AML-193 (cell line): Measurements from ENCODE around the gene PTPRE.

Source experiments
- DNase-seq, 2 experiments: peaks; one replicate each; lab custom pipeline; 2025; lab: John Stamatoyannopoulos, UW

The PTPRE gene

DNA sequence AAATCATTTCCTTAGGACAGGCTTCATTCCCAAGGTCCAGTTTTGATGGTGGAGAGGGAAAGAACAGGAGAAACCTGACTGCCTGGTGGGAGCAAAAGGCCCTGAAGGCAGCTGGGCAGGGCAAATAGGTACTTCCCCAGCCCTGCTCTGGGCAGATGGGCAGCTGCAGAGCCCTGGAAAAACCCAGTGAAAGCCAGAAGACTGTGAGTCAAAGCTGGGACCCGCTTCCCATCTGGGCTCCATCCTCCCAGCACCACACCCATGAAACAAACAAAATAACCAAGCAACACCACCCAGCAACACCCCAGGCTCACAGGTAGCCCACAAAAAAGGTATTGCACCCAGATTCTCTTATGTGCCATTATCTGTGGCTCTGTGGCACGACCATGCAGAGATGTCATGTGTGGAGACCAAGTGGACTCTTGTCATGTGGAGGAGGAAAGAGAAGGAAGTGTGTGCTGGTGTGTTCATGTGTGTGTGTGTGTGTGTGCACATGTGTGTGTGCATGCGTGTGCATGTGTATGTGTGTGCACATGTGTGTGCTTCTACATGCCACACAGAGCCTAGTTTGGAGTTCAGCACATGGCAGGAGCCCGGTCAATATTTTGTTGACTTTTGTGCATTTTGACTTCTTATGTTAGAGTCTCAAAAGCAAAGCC, 24.0 kb upstream of the PTPRE start:
- no peak for DNase-seq

- DNase-seq = no peak
Observed at GRCh38 chr10:127883516-127883915, 23.4 kb upstream of the PTPRE start.

- DNase-seq = no peak
Observed at GRCh38 chr10:127884501-127884900, 22.4 kb upstream of the PTPRE start.

DNA sequence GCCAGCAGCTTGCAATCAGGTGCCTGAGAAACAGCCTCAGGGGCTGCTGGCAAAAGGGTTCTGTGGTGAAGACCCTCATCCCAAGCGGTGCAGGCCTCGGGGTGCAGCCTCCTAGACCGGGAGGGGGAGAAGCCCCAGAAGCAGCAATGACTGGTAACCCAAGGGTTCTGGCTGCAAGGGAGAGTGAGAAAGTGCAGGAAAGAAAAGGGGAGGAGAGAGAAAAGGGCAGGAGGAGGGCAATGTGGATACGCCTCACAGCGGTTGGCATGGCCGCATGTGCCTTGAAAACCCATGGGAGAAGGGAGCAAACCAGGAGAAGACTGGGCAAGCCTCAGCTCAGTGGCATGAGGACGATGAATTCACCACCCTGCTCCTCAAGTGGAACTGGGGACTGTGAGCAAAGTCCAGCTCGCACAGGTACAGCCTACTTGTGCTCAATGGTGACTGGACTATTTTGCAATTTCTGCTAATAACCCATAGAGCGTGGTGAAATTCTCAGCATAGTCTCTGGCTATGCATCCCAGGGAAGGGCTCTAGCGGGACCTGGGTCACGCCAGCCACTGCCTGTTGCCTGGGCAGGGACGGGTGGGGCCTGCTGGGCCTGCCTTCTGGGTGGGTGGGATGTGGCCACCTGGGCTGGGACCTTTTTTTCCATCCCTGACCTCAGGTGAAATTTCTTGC, 20.4 kb upstream of the PTPRE start:
- DNase-seq = no peak

GRCh38 chr10:127887541-127888415, 19.1 kb upstream of the PTPRE start:
- DNase-seq = no peak

DNA sequence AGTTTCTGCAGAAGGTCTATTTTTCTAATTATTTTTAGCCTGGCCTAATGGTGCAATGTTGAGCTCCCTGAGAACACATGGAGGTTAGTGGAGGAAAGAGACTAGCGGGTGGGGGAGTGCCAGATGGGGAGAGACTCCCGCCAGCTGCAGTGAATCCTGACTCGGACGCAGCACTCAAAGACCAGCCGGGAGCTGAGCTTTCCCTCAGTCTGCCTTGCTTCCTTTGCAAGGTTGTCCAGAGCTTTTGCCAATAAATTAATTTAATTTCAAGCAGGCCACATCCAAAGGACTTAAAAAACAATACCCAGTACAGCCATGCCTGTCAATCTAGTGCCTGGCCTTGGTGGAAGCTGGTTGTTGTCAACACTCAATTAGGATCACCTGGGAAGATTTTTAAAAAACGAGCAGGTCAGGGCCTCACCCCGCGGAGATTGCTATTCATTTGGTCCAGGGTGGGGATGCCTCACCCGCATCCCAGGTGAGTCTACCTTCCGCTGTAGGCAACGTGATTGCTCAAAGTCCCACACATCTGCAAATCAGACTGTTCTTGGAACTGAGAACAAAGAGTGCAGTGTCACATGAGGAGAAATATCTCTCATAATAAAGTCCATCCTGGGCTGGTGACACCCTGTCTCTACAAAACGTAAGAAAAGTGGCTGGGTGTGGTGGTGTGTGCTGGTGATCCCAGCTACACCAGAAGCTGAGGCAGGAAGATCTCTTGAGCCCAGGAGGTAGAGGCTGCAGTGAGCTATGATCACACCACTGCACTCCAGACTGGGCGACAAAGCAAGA, 18.2 kb upstream of the PTPRE start:
- no peak for DNase-seq

DNA sequence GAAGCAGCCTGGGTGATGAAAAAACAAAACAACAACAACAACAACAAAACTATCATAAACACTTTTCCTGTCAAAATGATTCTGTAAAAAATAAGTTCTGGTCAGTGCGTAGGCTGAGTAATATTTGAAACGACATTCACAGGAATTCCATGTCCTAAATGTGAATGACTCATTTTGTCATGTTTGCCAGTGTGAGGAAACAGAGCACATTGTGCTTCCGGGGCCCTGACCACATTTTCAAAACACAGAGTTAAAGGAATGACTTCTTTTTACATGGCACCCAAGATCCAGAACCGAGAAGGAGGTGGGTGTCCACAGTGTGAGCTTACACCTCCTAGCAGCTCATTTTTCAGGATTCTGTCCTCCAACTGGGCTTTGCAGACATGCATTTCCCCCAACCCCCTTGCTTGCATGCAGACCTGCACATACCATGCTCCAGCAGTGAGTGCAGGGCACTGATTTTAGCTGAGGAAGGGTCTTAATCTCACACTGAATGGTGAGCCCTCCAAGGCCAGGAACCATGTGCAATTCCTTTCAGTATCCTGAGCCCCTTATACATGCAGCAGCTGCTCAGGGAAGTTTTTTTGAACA, 17.2 kb upstream of the PTPRE start:
- DNase-seq = peak; percentile 38 to 56

DNA sequence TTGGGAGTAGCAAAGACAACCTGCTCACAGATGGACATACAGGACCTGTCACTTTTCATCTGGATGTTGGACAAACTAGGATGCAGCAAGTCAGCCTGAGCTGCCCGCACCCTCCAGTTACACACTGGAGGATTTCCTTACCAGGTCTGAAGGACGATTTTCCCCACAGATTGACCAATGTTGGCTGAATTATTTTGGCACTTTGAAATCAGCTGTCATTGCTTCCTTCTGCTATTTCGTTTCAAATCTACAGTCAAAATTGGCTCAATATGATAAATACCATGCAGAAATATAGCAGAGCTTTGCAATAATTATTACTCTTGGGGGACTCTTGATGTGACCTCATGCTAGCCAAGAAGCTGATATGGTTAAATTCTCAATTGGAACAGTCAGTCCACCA, 16.7 kb upstream of the PTPRE start:
- no peak for DNase-seq

GRCh38 chr10:127890832-127891334, 16.0 kb upstream of the PTPRE start:
- no peak for DNase-seq

DNA sequence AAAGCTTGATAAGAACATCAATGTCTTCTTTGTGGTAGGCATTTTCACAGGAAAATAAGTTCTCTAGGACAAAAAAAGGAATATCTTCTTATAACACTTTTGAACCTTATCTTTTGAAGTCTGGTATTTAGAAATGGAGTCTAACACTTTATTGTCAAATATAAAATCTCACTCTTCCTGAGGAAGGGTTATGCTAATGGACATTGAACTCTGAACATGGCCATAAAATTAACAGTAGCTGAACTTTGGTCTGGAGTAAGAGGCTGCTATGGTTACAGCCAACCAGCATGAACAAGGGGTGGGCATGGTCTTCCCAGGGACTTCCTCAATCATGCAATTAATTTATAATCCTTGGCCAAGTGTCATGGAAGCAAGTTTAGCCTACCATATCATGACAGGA, 14.2 kb upstream of the PTPRE start, which contains the start of gene CLRN3:
Gene CLRN3 (minus strand): TSS at position 199 of the 400 bp plus-strand sequence. CDS start 157 bp downstream, at position 42.
- no peak for DNase-seq

DNA sequence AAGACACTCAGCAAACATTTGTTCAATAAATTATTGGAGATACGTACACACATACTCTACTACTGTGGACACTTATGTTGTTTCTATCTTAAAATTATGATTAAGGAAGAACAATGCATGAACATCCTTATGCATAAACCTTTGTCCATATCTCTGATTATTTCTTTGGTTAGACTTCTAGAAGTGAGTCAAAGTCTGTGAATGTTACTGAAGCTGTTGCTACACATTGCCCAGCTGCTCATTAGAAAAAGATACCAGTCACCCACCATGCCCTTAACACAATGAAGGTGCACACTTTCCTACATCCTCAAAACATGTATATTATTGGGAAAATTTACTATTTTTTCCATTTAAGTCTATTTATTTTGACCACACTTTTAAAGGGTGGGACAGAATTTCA, 12.8 kb upstream of the PTPRE start:
- no peak for DNase-seq

DNA sequence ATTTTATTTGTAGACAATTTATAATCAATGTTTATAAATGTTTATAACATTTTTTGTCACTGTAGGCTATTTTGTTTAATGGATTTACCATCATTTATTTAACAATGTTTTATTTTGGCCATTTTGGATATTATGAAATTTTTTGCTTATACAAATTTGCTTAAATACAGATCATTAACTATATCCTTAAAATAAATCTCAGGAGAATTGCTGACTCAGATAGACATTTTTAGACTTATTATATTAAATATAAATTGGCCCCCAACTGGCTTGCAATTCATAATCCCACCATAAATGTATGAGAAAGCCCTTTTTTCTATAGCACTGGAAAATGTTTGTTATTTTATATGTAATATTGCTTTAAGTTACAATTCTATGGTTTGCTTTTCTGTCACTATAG, 10.3 kb upstream of the PTPRE start:
- DNase-seq = no peak

DNA sequence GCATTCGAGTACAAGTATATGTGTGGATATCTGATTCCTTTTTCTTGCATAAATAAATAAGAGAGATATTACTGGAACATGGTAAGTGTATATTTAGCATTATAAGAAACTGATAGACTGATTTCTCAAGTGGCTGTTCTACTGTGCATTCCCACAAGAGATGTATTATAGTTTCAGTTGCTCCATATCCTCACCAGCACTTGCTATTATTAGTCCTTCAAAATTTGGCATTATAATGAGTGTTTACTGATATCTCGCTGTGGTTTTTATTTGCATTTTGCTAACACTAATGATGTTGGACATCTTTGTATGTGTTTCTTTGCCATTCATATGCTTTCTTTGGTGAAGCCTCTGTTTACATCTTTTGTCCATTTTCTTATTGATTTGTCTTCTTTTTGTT, 9.7 kb upstream of the PTPRE start:
- no peak for DNase-seq

- peak; percentile 64 to 73 for DNase-seq
Observed at GRCh38 chr10:127899766-127900387, 7.0 kb upstream of the PTPRE start.

DNA sequence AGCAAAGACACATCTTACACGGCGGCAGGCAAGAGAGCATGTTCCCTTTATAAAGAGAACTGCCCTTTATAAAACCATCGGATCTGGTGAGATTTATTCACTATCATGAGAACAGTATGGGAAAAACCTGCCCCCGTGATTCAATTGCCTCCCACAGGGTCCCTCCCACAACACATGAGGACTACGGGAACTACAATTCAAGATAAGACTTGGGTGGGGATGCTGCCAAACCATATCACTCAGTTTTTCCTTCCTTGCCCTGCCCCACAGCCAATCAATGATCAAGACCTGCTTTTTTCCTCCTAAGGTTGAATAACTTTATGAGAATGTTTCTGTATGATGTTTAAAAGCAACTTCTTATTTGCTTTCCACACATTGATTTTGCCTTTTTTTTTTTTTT, 3.1 kb upstream of the PTPRE start:
- DNase-seq = no peak

DNA sequence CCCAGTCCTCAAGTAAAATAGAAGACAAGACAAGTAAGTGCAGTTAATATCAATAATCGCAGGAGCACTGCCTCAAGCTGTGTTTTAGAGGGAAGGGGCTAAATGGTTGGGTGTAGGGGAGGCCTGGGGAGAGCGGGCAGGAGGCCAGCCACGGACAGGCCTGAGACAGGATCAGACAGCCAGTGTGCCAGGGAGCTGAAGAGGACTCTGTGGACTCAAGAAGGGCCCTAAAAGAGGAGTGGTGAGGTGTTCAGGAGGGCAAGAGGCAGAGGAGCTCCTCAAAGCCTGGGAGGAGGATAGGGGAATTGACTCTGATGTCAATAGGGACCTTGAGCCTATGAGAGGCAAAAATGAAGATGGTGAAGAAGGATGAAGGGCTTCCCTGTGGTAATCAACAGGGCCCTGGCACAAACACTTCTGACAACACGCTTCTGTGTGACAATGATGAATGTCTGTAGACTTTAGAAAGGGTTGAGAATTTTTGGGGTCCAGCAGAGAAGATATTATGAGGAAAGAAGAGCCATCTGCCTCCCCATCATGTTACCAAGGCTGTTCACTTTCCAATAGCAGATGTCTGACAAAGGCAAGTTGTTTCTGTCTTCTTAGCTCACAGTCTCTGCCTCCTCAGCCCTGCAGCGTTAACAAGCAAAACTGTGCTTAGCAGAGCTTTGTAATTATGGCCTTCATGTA, 2.4 kb upstream of the PTPRE start:
- no peak for DNase-seq

DNA sequence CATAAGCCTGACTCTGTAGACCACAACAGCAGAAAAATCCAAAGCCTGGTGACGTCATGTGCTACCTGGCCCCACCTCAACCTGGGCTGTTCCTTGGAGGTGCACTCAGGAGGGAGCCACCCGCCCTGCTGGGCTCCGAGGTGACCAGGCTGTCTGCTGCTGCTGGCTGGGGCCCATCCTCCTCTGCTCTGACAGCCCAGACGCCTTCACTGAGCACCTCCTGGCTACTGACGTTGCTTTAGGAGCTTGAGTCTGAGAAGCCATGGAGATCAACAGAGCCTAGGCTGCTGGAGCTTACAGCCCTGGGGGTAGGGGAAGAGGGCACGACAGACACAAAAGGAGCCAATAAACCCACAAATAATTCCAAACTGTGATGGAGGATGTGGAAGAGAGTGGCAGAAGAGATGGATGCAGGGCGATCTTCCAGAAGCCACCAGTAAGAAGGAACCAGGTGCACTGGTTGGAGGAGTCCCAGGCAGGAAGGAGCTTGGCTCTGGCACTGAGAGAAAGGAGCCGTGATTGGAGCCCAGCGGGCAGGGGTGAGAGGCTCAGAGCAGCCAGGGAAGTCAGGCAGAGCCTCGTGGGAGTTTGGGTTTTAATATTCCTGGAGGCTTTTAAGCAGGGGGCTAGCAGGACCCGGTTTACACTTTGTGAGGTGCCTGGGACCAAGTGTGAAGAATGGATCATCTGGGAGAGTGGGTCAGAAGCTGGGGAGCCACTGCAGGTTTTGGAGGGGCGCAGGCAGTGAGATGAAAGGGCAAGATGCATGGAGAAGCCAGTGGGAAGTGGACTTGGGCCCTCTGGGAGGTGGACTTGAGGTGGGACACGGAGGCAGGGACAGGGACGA, 1.7 kb upstream of the PTPRE start:
- DNase-seq = no peak

DNA sequence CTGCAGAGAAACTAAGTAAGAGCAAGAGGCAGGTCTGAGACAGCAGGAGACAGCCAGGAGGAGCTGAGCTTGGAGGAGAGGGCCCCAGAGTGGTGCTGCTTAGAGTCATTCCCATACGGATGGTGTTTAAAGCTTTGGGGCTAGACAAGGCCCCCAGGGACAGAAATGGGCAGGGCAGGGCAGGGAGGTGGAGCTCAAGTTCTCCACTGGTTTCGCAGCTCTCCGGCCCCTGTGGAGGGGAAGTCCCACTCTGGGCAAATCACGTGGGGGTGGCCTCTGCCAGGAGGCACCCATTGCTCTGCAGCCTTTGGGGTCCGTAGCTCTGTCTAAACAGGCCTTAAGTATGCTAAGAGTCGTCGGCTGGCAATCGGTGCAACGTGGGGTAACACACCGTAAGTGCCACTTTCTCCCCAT, 1.0 kb upstream of the PTPRE start:
- DNase-seq = no peak

- DNase-seq = no peak
Observed at GRCh38 chr10:127907411-127908105, 655 bp downstream of the PTPRE start.
